T-helper 17 cell (primary cell): ENCODE results near the gene FADD. TPM values are rescaled to one million over a fixed set of nuclear protein-coding genes. Genes with fewer than 3 reads are reported as not detected.
"Not testable (repeated sequence)": the region's sequence is repeated elsewhere in the genome, so short reads cannot be mapped to it uniquely, and the experiment has no call there.

ENCODE experiments used
- ATAC-seq: fragments of 150-1000 bp; cut with Tn5 transposase; 2 replicates; pipeline ENCODE4 v1.10.0; 2021; ENCODE audit warnings: mild to moderate bottlenecking, moderate library complexity
- DNase-seq, 3 donors: peaks; one replicate each; pipeline versions ENCODE4 v3.0.0 to v3.0.0-alpha.2; 2020 to 2021
- H3K9me3 ChIP-seq: one replicate; pipeline ENCODE4 v1.7.0; 2013; ENCODE audit warnings: low read length, mild to moderate bottlenecking; ENCODE audit not compliant: control insufficient read depth, poor library complexity, severe bottlenecking
- H3K27ac Mint-ChIP-seq: one replicate; pipeline ENCODE4 v1.8.0; 2022; ENCODE audit warnings: mild to moderate bottlenecking, moderate library complexity, mixed read lengths
- H3K27me3 Mint-ChIP-seq: one replicate; pipeline ENCODE4 v1.8.0; 2022; ENCODE audit warnings: mixed read lengths
- H3K36me3 Mint-ChIP-seq: one replicate; pipeline ENCODE4 v1.8.0; 2022; ENCODE audit warnings: low read depth, mixed read lengths
- H3K4me1 Mint-ChIP-seq: one replicate; pipeline ENCODE4 v1.8.0; 2022; ENCODE audit warnings: mild to moderate bottlenecking, mixed read lengths
- H3K4me3 Mint-ChIP-seq: one replicate; pipeline ENCODE4 v1.8.0; 2022; ENCODE audit warnings: mild to moderate bottlenecking, moderate library complexity, mixed read lengths
- total RNA-seq, 4 donors: library from RNA in 2 of 4; stranded (reverse) in 2 of 4; gene quantifications; one replicate each; pipeline ENCODE4 v1.2.3 and lab custom pipeline; 2022 to 2026

The FADD gene
- total RNA-seq, 2 donors from 2014 or later = 8.2 to 8.6 TPM

GRCh38 chr11:70204466-70204799 lies 1.3 kb downstream of the FADD start:
- H3K4me3 Mint-ChIP-seq = peak overlapping the region; percentile 94
- H3K4me1 Mint-ChIP-seq = peaks cover 28% of the 10 kb centered on the region
- peak overlapping the region; percentile 95 for H3K27ac Mint-ChIP-seq
- peaks cover 4% of the 10 kb centered on the region for H3K27me3 Mint-ChIP-seq
- H3K9me3 ChIP-seq = no peaks in the 10 kb centered on the region
- no peak for DNase-seq
- H3K36me3 Mint-ChIP-seq = peaks cover 3% of the 10 kb centered on the region
- ATAC-seq = no peak

GRCh38 chr11:70205049-70205725 lies 2.1 kb downstream of the FADD start:
- DNase-seq (no peak), ATAC-seq (no peak)
- H3K4me1 Mint-ChIP-seq = peaks cover 32% of the 10 kb centered on the region
- H3K27me3 Mint-ChIP-seq = no peaks in the 10 kb centered on the region
- peaks cover 3% of the 10 kb centered on the region for H3K36me3 Mint-ChIP-seq
- H3K27ac Mint-ChIP-seq = peak overlapping the region; percentile 95
- H3K4me3 Mint-ChIP-seq = peak overlapping the region; percentile 94
- H3K9me3 ChIP-seq = no peaks in the 10 kb centered on the region

- H3K27me3 Mint-ChIP-seq = no peaks in the 10 kb centered on the region
- no peak for ATAC-seq
- peaks cover 3% of the 10 kb centered on the region for H3K36me3 Mint-ChIP-seq
- peaks cover 33% of the 10 kb centered on the region for H3K4me1 Mint-ChIP-seq
- peak overlapping the region; percentile 94 for H3K4me3 Mint-ChIP-seq
- H3K27ac Mint-ChIP-seq = peak overlapping the region; percentile 95
- no peaks in the 10 kb centered on the region for H3K9me3 ChIP-seq
- DNase-seq = no peak
Observed at GRCh38 chr11:70205766-70206165, 2.7 kb downstream of the FADD start.

- peaks cover 33% of the 10 kb centered on the region for H3K4me1 Mint-ChIP-seq
- no peaks in the 10 kb centered on the region for H3K9me3 ChIP-seq
- H3K27ac Mint-ChIP-seq = peak overlapping the region; percentile 95
- DNase-seq (no peak), ATAC-seq (no peak)
- peaks cover 3% of the 10 kb centered on the region for H3K36me3 Mint-ChIP-seq
- H3K27me3 Mint-ChIP-seq = no peaks in the 10 kb centered on the region
- H3K4me3 Mint-ChIP-seq = no peak overlapping the region
Observed at GRCh38 chr11:70206226-70206981, 3.3 kb downstream of the FADD start.

- H3K36me3 Mint-ChIP-seq = peaks cover 3% of the 10 kb centered on the region
- no peak overlapping the region for H3K4me3 Mint-ChIP-seq
- H3K9me3 ChIP-seq = no peaks in the 10 kb centered on the region
- no peak overlapping the region for H3K27ac Mint-ChIP-seq
- no peaks in the 10 kb centered on the region for H3K27me3 Mint-ChIP-seq
- peaks cover 33% of the 10 kb centered on the region for H3K4me1 Mint-ChIP-seq
- no peak for DNase-seq
- ATAC-seq = no peak
Observed at GRCh38 chr11:70206982-70207376, 3.9 kb downstream of the FADD start.

GRCh38 chr11:70207531-70208131 lies 4.5 kb downstream of the FADD start:
- H3K27ac Mint-ChIP-seq = no peak overlapping the region

GRCh38 chr11:70209391-70209912 lies 6.4 kb downstream of the FADD start:
- Mint-ChIP-seq H3K27ac (peak overlapping the region; percentile 82), H3K36me3 (peaks cover 3% of the 10 kb centered on the region), H3K4me3 (no peak overlapping the region), H3K27me3 (no peaks in the 10 kb centered on the region), H3K4me1 (peaks cover 28% of the 10 kb centered on the region)
- ATAC-seq (no peak), DNase-seq (no peak)
- no peaks in the 10 kb centered on the region for H3K9me3 ChIP-seq

More at GRCh38 chr11:70207531-70208131, 4.5 kb downstream of the FADD start:
- no peak for ATAC-seq
- Mint-ChIP-seq H3K4me3 (no peak overlapping the region), H3K27me3 (no peaks in the 10 kb centered on the region), H3K36me3 (peaks cover 3% of the 10 kb centered on the region), H3K4me1 (peaks cover 33% of the 10 kb centered on the region)
- no peaks in the 10 kb centered on the region for H3K9me3 ChIP-seq
- DNase-seq = no peak

- DNase-seq (no peak), ATAC-seq (no peak)
- no peak overlapping the region for H3K27ac Mint-ChIP-seq
- no peaks in the 10 kb centered on the region for H3K9me3 ChIP-seq
- H3K4me1 Mint-ChIP-seq = peaks cover 22% of the 10 kb centered on the region
- H3K4me3 Mint-ChIP-seq = no peak overlapping the region
- no peaks in the 10 kb centered on the region for H3K27me3 Mint-ChIP-seq
- peaks cover 3% of the 10 kb centered on the region for H3K36me3 Mint-ChIP-seq
Observed at GRCh38 chr11:70210051-70210501, 7.0 kb downstream of the FADD start.

GRCh38 chr11:70210530-70210929 lies 7.4 kb downstream of the FADD start:
- Mint-ChIP-seq H3K27me3 (no peaks in the 10 kb centered on the region), H3K27ac (no peak overlapping the region), H3K4me3 (no peak overlapping the region), H3K4me1 (peaks cover 19% of the 10 kb centered on the region), H3K36me3 (peaks cover 3% of the 10 kb centered on the region)
- no peak for DNase-seq
- H3K9me3 ChIP-seq = no peaks in the 10 kb centered on the region
- no peak for ATAC-seq

GRCh38 chr11:70212227-70212811 lies 9.2 kb downstream of the FADD start:
- no peak for ATAC-seq
- H3K4me3 Mint-ChIP-seq = no peak overlapping the region

GRCh38 chr11:70217388-70217787 lies 14.3 kb downstream of the FADD start:
- not testable (repeated sequence) for H3K27me3 Mint-ChIP-seq, H3K4me3 Mint-ChIP-seq, H3K27ac Mint-ChIP-seq, DNase-seq, ATAC-seq, H3K4me1 Mint-ChIP-seq, H3K9me3 ChIP-seq
- peaks cover 17% of the 10 kb centered on the region for H3K36me3 Mint-ChIP-seq

More at GRCh38 chr11:70212227-70212811, 9.2 kb downstream of the FADD start:
- peaks cover 3% of the 10 kb centered on the region for H3K36me3 Mint-ChIP-seq
- no peak for DNase-seq
- no peaks in the 10 kb centered on the region for H3K9me3 ChIP-seq
- peaks cover 11% of the 10 kb centered on the region for H3K4me1 Mint-ChIP-seq
- peak overlapping the region; percentile 45 for H3K27ac Mint-ChIP-seq
- no peaks in the 10 kb centered on the region for H3K27me3 Mint-ChIP-seq

- DNase-seq, H3K27me3 Mint-ChIP-seq, ATAC-seq, H3K27ac Mint-ChIP-seq, H3K4me1 Mint-ChIP-seq, H3K4me3 Mint-ChIP-seq, H3K9me3 ChIP-seq: not testable (repeated sequence)
- H3K36me3 Mint-ChIP-seq = peaks cover 17% of the 10 kb centered on the region
Observed at GRCh38 chr11:70218076-70218475, 15.0 kb downstream of the FADD start.

- Mint-ChIP-seq H3K36me3 (peaks cover 17% of the 10 kb centered on the region), H3K27ac (no peak overlapping the region)
Observed at GRCh38 chr11:70220136-70220535, 17.0 kb downstream of the FADD start.

More at GRCh38 chr11:70220136-70220535, 17.0 kb downstream of the FADD start:
- DNase-seq (no peak), ATAC-seq (no peak)
- H3K27me3 Mint-ChIP-seq = no peaks in the 10 kb centered on the region
- no peak overlapping the region for H3K4me3 Mint-ChIP-seq
- no peaks in the 10 kb centered on the region for H3K9me3 ChIP-seq
- H3K4me1 Mint-ChIP-seq = no peaks in the 10 kb centered on the region
